Measurements from ENCODE around the gene ATP11A. TPM values are rescaled to one million over a fixed set of nuclear protein-coding genes. Genes with fewer than 3 reads are reported as not detected.
"Not testable (repeated sequence)": the region's sequence is repeated elsewhere in the genome, so short reads cannot be mapped to it uniquely, and the experiment has no call there.

The ATP11A gene
- total RNA-seq, 1 donor from 2014 or later, result 6.1 TPM

DNA sequence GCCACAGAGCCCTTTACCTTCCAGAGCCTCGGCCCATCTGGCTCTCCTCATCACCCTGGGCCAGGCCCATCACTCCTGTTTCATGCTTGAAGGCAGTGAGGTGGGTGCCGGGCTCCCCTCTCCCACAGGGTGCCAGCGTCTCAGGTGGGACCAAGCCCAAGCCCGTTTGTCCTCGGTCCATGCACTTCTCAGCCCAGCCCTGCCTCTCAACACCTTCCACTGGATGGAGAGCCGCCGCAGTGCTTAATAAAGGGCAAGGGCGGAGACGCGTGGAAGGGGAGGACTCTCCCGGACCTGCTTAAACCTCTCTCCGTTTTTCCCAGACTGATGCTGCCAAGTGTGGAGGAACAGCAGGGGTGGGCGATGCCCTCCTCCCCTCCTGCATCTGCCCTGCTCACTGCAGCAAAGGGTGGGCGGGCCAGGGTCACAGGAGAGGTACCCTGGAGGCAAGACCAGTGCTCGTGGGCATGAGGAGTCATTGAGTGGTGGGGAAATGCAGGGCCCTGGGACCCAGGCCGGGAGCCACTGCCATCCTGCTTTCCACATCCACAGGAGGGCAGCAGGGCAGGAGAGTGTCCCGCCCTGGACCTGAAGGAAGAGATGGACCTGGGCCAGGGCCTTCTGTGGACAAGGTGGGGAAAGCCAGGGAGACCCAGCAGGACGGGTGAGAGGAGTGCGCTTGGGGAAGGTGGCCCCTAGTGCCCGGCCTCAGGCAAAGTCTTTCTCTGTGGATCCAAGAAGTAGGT lies 9.7 kb upstream of the ATP11A start:
- Histone ChIP-seq H3K36me3 (ENCODE audit: control insufficient read depth, insufficient read depth, low read length) (no peaks in the 10 kb centered on the region), H3K27me3 (ENCODE audit: control insufficient read depth, insufficient read depth, low read length) (no peaks in the 10 kb centered on the region), H3K4me3 (ENCODE audit: low read depth, low read length) (no peak overlapping the region)
- FAIRE-seq, result no peak
- TF ChIP-seq, protein P1, sequence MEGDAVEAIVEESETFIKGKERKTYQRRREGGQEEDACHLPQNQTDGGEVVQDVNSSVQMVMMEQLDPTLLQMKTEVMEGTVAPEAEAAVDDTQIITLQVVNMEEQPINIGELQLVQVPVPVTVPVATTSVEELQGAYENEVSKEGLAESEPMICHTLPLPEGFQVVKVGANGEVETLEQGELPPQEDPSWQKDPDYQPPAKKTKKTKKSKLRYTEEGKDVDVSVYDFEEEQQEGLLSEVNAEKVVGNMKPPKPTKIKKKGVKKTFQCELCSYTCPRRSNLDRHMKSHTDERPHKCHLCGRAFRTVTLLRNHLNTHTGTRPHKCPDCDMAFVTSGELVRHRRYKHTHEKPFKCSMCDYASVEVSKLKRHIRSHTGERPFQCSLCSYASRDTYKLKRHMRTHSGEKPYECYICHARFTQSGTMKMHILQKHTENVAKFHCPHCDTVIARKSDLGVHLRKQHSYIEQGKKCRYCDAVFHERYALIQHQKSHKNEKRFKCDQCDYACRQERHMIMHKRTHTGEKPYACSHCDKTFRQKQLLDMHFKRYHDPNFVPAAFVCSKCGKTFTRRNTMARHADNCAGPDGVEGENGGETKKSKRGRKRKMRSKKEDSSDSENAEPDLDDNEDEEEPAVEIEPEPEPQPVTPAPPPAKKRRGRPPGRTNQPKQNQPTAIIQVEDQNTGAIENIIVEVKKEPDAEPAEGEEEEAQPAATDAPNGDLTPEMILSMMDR (IDR thresholded peaks at IDR 0.05; ENCODE audit: insufficient read depth, low read length, severe bottlenecking), result no peak
- DNase-seq (ENCODE audit: low read depth), result no peak

DNA sequence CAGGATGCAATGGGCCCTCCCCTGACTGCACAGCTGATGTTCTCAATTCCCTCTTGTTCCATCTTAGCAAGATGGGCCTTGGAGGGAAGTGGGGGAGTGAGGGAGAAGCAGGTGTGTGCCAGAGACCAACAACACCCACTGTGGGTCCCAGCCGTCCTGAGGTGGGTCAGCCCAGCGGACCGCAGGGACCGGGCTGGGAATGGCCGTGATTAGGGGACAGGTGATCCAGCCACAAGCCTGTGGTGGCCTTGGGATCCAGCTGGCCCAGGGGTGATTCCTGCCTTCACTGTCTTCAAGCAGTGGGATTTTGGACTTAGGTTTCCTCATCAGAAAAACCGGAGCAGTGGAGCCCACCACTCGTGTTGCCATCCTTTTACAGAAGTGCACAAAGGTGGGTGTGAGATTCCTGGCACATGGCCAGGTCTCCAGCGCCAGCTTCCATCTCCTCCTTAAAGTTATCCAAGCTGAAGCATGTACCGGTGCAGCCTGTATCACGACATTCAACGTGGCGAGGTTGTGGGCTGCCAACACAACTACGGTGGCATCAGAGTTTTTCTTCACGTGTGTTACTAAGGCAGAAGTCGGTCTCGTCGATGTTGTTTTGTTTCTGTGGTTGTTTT lies 9.0 kb upstream of the ATP11A start:
- Histone ChIP-seq H3K36me3 (ENCODE audit: control insufficient read depth, insufficient read depth, low read length) (no peaks in the 10 kb centered on the region), H3K27me3 (ENCODE audit: control insufficient read depth, insufficient read depth, low read length) (no peaks in the 10 kb centered on the region), H3K4me3 (ENCODE audit: low read depth, low read length) (no peak overlapping the region)
- no peak for DNase-seq (ENCODE audit: low read depth)
- FAIRE-seq, result no peak
- TF ChIP-seq, protein P1 (IDR thresholded peaks at IDR 0.05; ENCODE audit: insufficient read depth, low read length, severe bottlenecking), result no peak

DNA sequence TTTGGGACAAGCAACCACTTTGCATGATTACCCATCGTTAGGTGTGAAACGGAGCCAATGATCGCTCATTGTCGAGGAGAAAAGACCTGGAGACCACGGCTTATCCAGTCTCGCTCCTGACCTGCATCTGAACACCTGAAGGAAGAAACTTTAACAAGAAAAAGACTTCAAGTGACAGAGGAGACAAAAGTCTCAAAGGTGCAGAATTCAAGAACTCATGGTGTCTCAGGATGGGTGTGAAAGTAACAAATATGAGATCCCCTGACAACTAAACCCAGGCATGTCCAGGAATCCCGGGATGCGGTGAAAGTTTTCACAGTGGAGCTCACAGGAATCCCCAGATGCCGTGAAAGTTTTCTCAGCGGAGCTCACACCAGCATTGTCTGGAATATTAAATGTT lies 6.3 kb upstream of the ATP11A start:
- TF ChIP-seq, protein P1 (IDR thresholded peaks at IDR 0.05; ENCODE audit: insufficient read depth, low read length, severe bottlenecking), result no peak
- Histone ChIP-seq H3K36me3 (ENCODE audit: control insufficient read depth, insufficient read depth, low read length) (no peaks in the 10 kb centered on the region), H3K4me3 (ENCODE audit: low read depth, low read length) (no peak overlapping the region), H3K27me3 (ENCODE audit: control insufficient read depth, insufficient read depth, low read length) (no peaks in the 10 kb centered on the region)
- FAIRE-seq (no peak), DNase-seq (ENCODE audit: low read depth) (no peak)

DNA sequence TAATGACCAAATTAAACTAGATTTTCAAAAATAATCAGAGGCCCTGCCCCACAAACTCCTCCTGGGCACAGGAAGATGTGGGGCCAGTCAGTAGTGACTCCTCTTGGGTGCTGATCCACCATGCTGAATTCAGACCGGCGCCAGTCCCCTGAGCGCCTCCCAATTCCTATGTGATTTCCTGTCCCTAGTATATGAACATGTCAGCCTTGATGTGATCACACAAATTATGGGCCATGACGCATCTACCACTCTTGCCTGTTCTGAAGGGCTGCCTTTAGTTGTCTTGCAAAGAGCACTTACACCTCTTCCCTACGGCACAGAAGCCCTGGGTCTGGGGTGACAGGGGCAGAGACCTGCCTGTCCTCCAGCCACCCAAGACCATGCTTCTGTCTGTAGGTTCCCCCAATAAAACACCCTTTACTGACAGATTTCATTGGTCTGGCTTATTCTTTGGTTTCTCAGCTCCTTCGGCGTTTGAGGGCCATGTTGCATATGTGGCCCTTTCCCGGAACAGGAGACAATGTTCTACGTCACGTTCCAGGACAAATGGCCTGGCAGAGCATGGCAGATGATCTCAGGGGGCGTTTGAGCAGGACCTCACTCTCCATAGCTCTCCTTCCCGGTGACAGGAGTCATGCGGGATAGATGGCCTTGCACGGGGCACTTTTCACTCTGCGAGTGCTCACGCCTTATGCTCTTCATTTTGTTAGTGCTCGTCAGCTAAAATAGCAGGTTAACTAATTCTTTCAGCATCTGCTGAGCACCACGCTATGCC lies 5.6 kb upstream of the ATP11A start:
- no peaks in the 10 kb centered on the region for H3K27me3 ChIP-seq (ENCODE audit: control insufficient read depth, insufficient read depth, low read length)
- TF ChIP-seq, protein P1 (IDR thresholded peaks at IDR 0.05; ENCODE audit: insufficient read depth, low read length, severe bottlenecking), result no peak
- no peak for DNase-seq (ENCODE audit: low read depth)
- H3K4me3 ChIP-seq (ENCODE audit: low read depth, low read length), result no peak overlapping the region
- no peak for FAIRE-seq
- H3K36me3 ChIP-seq (ENCODE audit: control insufficient read depth, insufficient read depth, low read length), result no peaks in the 10 kb centered on the region

DNA sequence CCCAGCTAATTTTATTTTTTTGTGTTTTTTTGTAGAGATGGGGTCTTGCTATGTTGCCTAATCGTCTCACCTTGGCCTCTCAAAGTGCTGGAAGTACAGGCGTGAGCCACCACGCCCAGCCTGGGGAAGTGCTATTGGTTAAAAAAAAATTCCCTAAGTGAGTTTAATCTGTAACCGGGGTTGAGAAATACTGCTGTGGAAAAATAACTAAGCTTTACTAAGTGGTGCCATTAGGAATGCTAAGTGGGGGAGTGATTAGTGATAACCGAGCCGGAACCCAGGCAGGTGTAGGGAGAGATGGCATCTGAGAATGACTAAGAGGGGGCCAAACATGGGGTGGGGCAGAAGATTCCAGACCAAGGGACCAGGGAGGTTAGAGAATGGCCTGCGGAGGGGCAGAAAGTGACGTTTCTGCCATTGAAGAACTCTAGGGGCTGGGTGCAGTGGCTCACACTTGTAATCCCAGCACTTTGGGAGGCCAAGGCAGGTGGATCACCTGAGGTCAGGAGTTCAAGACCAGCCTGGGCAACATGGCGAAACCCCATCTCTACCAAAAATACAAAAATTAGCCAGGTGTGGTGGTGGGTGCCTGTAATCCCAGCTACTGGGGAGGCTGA lies 4.5 kb upstream of the ATP11A start:
- H3K27me3 ChIP-seq (ENCODE audit: control insufficient read depth, insufficient read depth, low read length); FAIRE-seq; H3K4me3 ChIP-seq (ENCODE audit: low read depth, low read length); DNase-seq (ENCODE audit: low read depth); H3K36me3 ChIP-seq (ENCODE audit: control insufficient read depth, insufficient read depth, low read length): not testable (repeated sequence)

DNA sequence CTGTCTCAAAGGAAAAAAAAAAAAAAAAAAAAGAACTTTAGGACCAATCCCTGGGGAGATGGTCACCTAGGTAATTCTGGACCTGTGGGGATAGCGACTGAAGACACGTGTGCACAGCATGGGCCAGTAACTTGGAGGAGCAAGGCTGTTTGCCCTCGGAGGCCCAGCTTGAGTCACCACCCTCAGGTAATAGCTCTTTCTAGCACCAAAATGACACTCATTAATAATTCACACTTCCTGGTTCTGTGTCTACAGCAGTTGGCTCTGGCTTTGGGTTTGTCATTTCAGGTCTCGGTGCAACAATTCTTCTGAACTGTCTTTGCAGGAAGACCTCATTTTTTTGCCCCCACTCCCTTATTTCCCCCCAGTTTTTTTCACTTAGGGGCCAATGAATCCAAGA lies 3.9 kb upstream of the ATP11A start:
- no peaks in the 10 kb centered on the region for H3K27me3 ChIP-seq (ENCODE audit: control insufficient read depth, insufficient read depth, low read length)
- no peaks in the 10 kb centered on the region for H3K36me3 ChIP-seq (ENCODE audit: control insufficient read depth, insufficient read depth, low read length)
- no peak overlapping the region for H3K4me3 ChIP-seq (ENCODE audit: low read depth, low read length)
- FAIRE-seq (no peak), DNase-seq (ENCODE audit: low read depth) (peak; percentile 43)
- TF ChIP-seq, protein P1 (IDR thresholded peaks at IDR 0.05; ENCODE audit: insufficient read depth, low read length, severe bottlenecking), result no peak
